Psoas muscle (tissue), 8 donors: ENCODE data around the gene PRDM10. TPM values are rescaled to one million over a fixed set of nuclear protein-coding genes. Genes with fewer than 3 reads are reported as not detected.
A peak's percentile ranks its signal among the peaks of the same experiment; 100 is the strongest.

Experiments
- ATAC-seq, 4 donors: fragments of 200-7000 bp; cut with Tn5 transposase; one replicate each; pipeline ENCODE4 v1.9.1; 2020; ENCODE audit warnings: moderate library complexity in 3 of 4, mild to moderate bottlenecking in 2 of 4
- DNase-seq, 2 donors: peaks; one replicate each; pipeline ENCODE4 v3.0.0-alpha.2; 2020
- H3K27ac ChIP-seq: fragments of 200-600 bp; one replicate; pipeline ENCODE4 v1.8.0; 2022
- H3K27me3 ChIP-seq, 3 donors: fragments of 200-600 bp in 1 of 3; one replicate each; pipeline versions ENCODE4 v1.6.1 to v1.8.0; 2013 to 2022; ENCODE audit warnings: low read length in 2 of 3, mild to moderate bottlenecking in 2 of 3, moderate library complexity in 1 of 3; ENCODE audit not compliant: insufficient read depth in 3 of 3
- H3K36me3 ChIP-seq, 2 donors: fragments of 200-600 bp in 1 of 2; one replicate each; pipeline versions ENCODE4 v1.6.1 to v1.8.0; 2013 to 2022; ENCODE audit warnings: low read depth in 1 of 2, mild to moderate bottlenecking in 1 of 2, moderate library complexity in 1 of 2; ENCODE audit not compliant: insufficient read depth in 1 of 2
- H3K4me1 ChIP-seq: fragments of 200-600 bp; one replicate; pipeline ENCODE4 v1.8.0; 2022
- H3K4me3 ChIP-seq: fragments of 200-600 bp; one replicate; pipeline ENCODE4 v1.8.0; 2022; ENCODE audit warnings: mild to moderate bottlenecking
- H3K9me3 ChIP-seq: fragments of 200-600 bp; one replicate; pipeline ENCODE4 v1.8.0; 2022
- CTCF ChIP-seq: fragments of 200-600 bp; IDR thresholded peaks from one replicate; pipeline ENCODE4 v1.8.0; 2022; ENCODE audit warnings: antibody characterized with exemption
- WGBS, 3 donors: extraction: QIAGEN DNeasy Blood & Tissue Kit; methylation state at CpG; one replicate each; pipeline versions ENCODE4 v1.1.6 to v1.1.7; 2013; 5-methylcytosine and 5-hydroxymethylcytosine counted together
- intact Hi-C, 2 donors: fragments of 100-400 bp; cut with DNase I; formaldehyde crosslinking; loops; one replicate each; pipeline versions ENCODE4 v1.11.0 to v1.14.2; 2022
- polyA plus RNA-seq, 3 donors: library from polyadenylated mRNA; stranded (reverse); fragments of 200-250 nt; gene quantifications; one replicate each; pipeline ENCODE4 v1.2.3, GENCODE V29; 2013
- total RNA-seq, 4 donors: library from RNA; stranded (reverse); fragmentation: NEBNext Ultra II Directional in 2 of 4; extraction: Animal tissue kit (Norgen Biotek cat#: 25700) in 2 of 4; gene quantifications; one replicate each; pipeline versions ENCODE4 v1.2.1 to v1.2.4, GENCODE V29; 2021 to 2023
- donor health status: healthy with polysubstance abuse.
- donor health status: DM: no; HTN: no; CAD: no; lungs with moderate emphysema.
- donor health status: Bipolar disorder and iron deficiency.
- donor health status: healthy.
- donor health status: DM: yes; HTN: yes; CAD: no.
- donor health status: DM: no; HTN: no; CAD: no.
- donor health status: DM: no; HTN: no; CAD: no.
- donor health status: DM: yes; HTN: yes; CAD: no.

PRDM10 gene
- total and polyA plus RNA-seq, 7 donors = 2.5 to 7.8 (median 4.2) TPM

GRCh38 chr11:130002846-130003716 lies 446 bp upstream of the PRDM10 start:
- H3K9me3 ChIP-seq = no peaks in the 10 kb centered on the region
- no peaks in the 10 kb centered on the region for H3K36me3 ChIP-seq
- TF ChIP-seq CTCF = no peak
- WGBS, 3 donors = 0% methylated on average over 64 to 65 of the region's 65 CpGs
- DNase-seq (peak; percentile 91 to 98), ATAC-seq (peak; percentile 86 to 89 (median 88))
- no peaks in the 10 kb centered on the region for H3K27me3 ChIP-seq
- peak overlapping the region; percentile 84 for H3K4me3 ChIP-seq
- peak overlapping the region; percentile 100 for H3K27ac ChIP-seq
- intact Hi-C loops = loop anchor here (1.0 to 5.0 kb wide), 2 partner anchors 66 to 129 kb away; partner anchors contain the start of gene APLP2 (in 1 of the 2)
- H3K4me1 ChIP-seq = peaks cover 22% of the 10 kb centered on the region

- TF ChIP-seq CTCF = no peak
- WGBS, 3 donors = 1% methylated on average over 39 to 90 of the region's 90 CpGs
Observed at GRCh38 chr11:130001461-130002351, 929 bp downstream of the PRDM10 start.

GRCh38 chr11:130000552-130001176 lies 2.0 kb downstream of the PRDM10 start:
- Histone ChIP-seq H3K27me3 (no peaks in the 10 kb centered on the region), H3K36me3 (no peaks in the 10 kb centered on the region), H3K4me1 (peaks cover 22% of the 10 kb centered on the region), H3K27ac (peak overlapping the region; percentile 100), H3K9me3 (no peaks in the 10 kb centered on the region), H3K4me3 (peak overlapping the region; percentile 84)
- ATAC-seq (no peak), DNase-seq (no peak)
- WGBS, 3 donors = 89 to 90% (median 90%) methylated on average over 18 of the region's 18 CpGs
- no peak for TF ChIP-seq CTCF
- intact Hi-C loops = loop anchor here (5.0 kb wide), 1 partner anchor 132 kb away; no protein-coding TSS in a partner anchor

More at GRCh38 chr11:130001461-130002351, 929 bp downstream of the PRDM10 start:
- Histone ChIP-seq H3K27me3 (no peaks in the 10 kb centered on the region), H3K9me3 (no peaks in the 10 kb centered on the region), H3K36me3 (no peaks in the 10 kb centered on the region), H3K4me3 (peak overlapping the region; percentile 84), H3K4me1 (peaks cover 22% of the 10 kb centered on the region), H3K27ac (peak overlapping the region; percentile 100)
- peak in 1 of 2 donors; percentile 41 for DNase-seq
- intact Hi-C loops = loop anchor here (5.0 kb wide), 1 partner anchor 131 kb away; no protein-coding TSS in a partner anchor
- ATAC-seq = peak; percentile 28 to 42 (median 34)

DNA sequence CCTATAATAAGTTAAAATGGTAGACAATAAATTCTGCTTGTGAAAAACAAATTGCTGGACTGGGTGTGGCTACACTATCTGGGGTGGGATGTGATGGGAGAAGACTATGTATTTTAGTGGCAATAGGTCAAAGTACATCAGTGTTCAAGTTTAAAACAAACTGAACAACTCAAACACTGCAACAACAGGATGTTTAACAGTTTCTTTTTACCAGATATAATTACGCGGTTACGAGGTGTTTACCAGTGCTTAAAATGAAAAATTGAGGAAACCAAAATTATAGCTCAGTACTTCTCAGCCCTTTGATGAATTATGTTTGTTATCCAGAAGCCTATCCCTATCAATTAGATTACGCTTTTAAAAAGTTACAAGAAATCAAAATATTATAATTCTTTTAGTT lies 3.2 kb downstream of the PRDM10 start:
- Histone ChIP-seq H3K4me3 (no peak overlapping the region), H3K4me1 (peaks cover 20% of the 10 kb centered on the region), H3K27ac (peak overlapping the region; percentile 30), H3K27me3 (no peaks in the 10 kb centered on the region), H3K9me3 (no peaks in the 10 kb centered on the region), H3K36me3 (no peaks in the 10 kb centered on the region)
- ATAC-seq (no peak), DNase-seq (no peak)
- 93 to 98% (median 95%) methylated on average over 4 of the region's 4 CpGs for WGBS, 3 donors
- intact Hi-C loops = loop anchor here in 1 of 2 donors (5.0 kb wide), 1 partner anchor 77 kb away; no protein-coding TSS in a partner anchor
- TF ChIP-seq CTCF = no peak
